GM12878 (cell line): ENCODE data around the gene RIC8B. TPM values are rescaled to one million over a fixed set of nuclear protein-coding genes. Genes with fewer than 3 reads are reported as not detected.

Experiments
- IRF4 ChIP-seq: IDR thresholded peaks from 2 replicates; pipeline ENCODE4 v1.6.1; 2011; ENCODE audit warnings: low read depth, low read length
- JUND ChIP-seq: IDR thresholded peaks from 2 replicates; pipeline ENCODE4 v1.6.1; 2012; ENCODE audit warnings: low read depth, mild to moderate bottlenecking, low read length, improper control_type of control experiment, moderate library complexity
- SREBF1 ChIP-seq: IDR thresholded peaks from 2 replicates; pipeline ENCODE4 v1.6.1; 2012; ENCODE audit warnings: mild to moderate bottlenecking, low read length
- ZBTB4 ChIP-seq: fragments of 450-650 bp; formaldehyde crosslinking; IDR thresholded peaks from 2 replicates; pipeline ENCODE4 v1.4.0; 2022; ENCODE audit warnings: mild to moderate bottlenecking, moderate library complexity
- ZBTB40 ChIP-seq: fragments of 450-650 bp; IDR thresholded peaks from 2 replicates; pipeline ENCODE4 v1.6.1; 2016; ENCODE audit warnings: mild to moderate bottlenecking, moderate library complexity, borderline replicate concordance
- ZNF207 ChIP-seq: fragments of 450-650 bp; IDR thresholded peaks from 2 replicates; pipeline ENCODE4 v1.6.1; 2014; ENCODE audit warnings: antibody characterized with exemption, mild to moderate bottlenecking, borderline replicate concordance
- ZNF592 ChIP-seq: fragments of 450-650 bp; IDR thresholded peaks from 2 replicates; pipeline ENCODE4 v1.6.1; 2017; ENCODE audit warnings: mild to moderate bottlenecking, moderate library complexity
- polyA plus RNA-seq, 11 experiments: library from polyadenylated mRNA; depleted of rRNA in 4 of 11; unstranded in 6 of 11; stranded (reverse) in 5 of 11; fragments of >200 nt; fragmentation: Nextera tagmentation in 4 of 11; fragmentation: Illumina TruSeq in 1 of 11; extraction: Ambion mirVana in 4 of 11; extraction: Trizol in 1 of 11; gene quantifications; 1 replicate in 1 of 11; 2 replicates in 10 of 11; pipeline versions ENCODE4 v1.2.1 to v1.2.3, GENCODE V29; 2011 to 2016; ENCODE audit warnings: inconsistent platforms in 2 of 11, missing spikeins in 2 of 11, low read depth in 1 of 11
- total RNA-seq, 4 experiments: library from RNA; depleted of rRNA in 3 of 4; stranded (reverse); fragments of >200 nt in 3 of 4; fragmentation: Illumina TruSeq in 1 of 4; extraction: Trizol in 1 of 4; gene quantifications; 2 replicates each; pipeline versions ENCODE4 v1.2.1 to v1.2.3, GENCODE V29; 2013 to 2021

The RIC8B gene
- total and polyA plus RNA-seq, 10 of the 15 experiments (the other 5 are each of a cell fraction or from before 2014, with no cell fraction given): 2.3 to 10.8 (median 6.2) TPM

GRCh38 chr12:106854723-106855122 lies 80.2 kb downstream of the RIC8B start (continued):
- TF ChIP-seq SREBF1: no peak
- TF ChIP-seq ZNF592: no peak
- TF ChIP-seq ZBTB4: no peak
- no peak for TF ChIP-seq IRF4
- TF ChIP-seq ZBTB40: no peak
- no peak for TF ChIP-seq JUND
- TF ChIP-seq ZNF207: no peak
